GM12865 (cell line): ENCODE measurements around the gene GDA.

Experiments used
- DNase-seq: peaks from one replicate; pipeline ENCODE4 v3.0.0; 2010; ENCODE audit warnings: low read depth
- H3K4me3 ChIP-seq: 2 replicates; pipeline ENCODE4 v1.5.1; 2011; ENCODE audit warnings: mild to moderate bottlenecking, low read depth, low read length, control low read depth
- TF ChIP-seq, protein P1 (sequence below): IDR thresholded peaks from 2 replicates; pipeline ENCODE4 v1.5.1; 2011; ENCODE audit warnings: low read length, control low read depth, low read depth, inconsistent platforms; ENCODE audit not compliant: insufficient read depth; ENCODE audit errors: missing control alignments

Gene GDA

DNA sequence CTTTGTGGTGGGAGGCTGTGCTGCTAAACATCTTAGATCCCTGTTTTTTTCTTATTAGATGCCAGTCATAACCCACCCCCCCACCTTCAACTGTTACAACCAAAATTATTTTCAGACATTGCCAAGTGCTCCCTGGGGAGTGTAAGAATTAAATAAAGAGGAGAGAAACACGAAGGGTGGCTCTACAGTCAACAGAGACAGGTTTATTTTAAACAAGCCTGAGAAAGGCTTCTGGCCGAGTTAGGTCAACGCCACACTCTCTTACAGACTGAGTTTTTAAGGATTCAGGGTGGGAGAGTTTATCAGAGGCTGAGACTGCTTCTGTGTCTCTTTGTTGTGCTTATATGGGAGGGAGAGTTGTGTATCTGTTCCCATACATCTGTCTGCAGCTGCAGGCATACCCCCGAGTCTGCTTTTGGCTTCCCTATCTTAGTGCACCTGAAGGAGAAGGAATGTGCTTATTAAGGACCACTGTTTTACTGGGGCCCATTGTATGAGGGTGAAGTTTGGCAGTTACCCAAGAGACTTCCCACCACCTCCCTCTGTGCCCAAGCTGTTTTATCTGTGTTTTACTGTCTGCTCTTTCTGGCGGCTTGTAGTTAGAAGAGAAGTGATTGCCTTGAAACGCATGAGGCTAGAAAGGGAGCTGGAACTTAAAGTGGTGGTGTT, 11.4 kb upstream of the GDA start:
- DNase-seq, result no peak
- TF ChIP-seq, protein P1, sequence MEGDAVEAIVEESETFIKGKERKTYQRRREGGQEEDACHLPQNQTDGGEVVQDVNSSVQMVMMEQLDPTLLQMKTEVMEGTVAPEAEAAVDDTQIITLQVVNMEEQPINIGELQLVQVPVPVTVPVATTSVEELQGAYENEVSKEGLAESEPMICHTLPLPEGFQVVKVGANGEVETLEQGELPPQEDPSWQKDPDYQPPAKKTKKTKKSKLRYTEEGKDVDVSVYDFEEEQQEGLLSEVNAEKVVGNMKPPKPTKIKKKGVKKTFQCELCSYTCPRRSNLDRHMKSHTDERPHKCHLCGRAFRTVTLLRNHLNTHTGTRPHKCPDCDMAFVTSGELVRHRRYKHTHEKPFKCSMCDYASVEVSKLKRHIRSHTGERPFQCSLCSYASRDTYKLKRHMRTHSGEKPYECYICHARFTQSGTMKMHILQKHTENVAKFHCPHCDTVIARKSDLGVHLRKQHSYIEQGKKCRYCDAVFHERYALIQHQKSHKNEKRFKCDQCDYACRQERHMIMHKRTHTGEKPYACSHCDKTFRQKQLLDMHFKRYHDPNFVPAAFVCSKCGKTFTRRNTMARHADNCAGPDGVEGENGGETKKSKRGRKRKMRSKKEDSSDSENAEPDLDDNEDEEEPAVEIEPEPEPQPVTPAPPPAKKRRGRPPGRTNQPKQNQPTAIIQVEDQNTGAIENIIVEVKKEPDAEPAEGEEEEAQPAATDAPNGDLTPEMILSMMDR, result no peak
- H3K4me3 ChIP-seq, result no peak overlapping the region

DNA sequence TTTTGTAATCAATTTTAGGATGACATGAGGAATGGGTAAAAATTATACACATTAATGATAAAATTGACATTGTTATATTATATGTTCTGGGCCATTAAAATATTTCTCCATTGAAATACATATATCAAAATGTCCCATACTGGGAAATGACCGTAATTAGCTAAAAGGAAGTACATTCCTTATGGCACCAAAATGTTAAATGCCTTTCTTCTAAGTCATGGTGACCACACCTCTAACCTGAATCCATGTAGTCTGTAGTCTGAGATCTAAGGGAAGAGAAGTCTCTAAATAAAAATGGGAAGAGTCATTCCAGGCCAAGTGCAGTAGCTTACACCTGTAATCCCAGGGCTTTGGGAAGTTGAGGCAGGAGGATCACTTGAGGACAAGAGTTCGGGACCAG, 10.0 kb upstream of the GDA start:
- TF ChIP-seq, protein P1, result no peak
- H3K4me3 ChIP-seq, result no peak overlapping the region
- DNase-seq, result no peak

GRCh38 chr9:72140586-72140985, 8.7 kb upstream of the GDA start:
- DNase-seq, result no peak
- TF ChIP-seq, protein P1, result no peak
- no peak overlapping the region for H3K4me3 ChIP-seq

GRCh38 chr9:72141484-72141883, 7.8 kb upstream of the GDA start:
- no peak for DNase-seq
- no peak overlapping the region for H3K4me3 ChIP-seq
- TF ChIP-seq, protein P1, result no peak

DNA sequence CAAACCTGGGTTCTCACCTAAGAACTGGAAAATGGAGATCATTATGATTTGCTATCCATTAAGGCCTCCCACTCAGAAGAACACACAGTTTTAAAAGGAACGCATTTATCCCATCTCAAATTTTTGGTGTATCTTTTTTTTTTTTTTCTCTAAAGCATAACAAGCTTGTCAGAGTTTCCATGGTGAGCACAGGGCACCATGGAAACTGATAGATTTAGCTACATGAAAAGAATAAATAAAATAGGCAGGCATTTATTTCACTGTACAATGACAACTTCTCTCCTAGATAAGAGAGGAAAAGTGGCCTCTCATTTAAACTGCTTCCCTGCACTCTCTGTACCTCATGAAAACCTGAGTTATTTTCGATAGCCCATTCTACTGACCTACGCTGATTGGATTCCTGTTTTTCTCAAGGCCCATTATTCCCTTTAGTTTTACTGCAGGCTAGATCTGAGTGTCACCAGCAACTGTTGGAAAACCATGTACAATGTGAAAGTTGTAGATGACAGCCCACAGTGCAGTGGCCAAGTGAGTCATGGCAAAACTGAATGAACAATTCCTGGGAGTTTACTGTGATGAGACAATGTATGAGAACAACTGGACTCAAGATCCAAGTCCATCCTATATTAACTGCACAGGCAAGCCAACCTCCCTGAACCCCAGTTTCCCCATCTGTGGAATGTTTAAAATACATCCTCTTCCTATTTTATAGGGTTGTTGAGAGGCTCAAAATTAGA, 4.3 kb upstream of the GDA start:
- no peak overlapping the region for H3K4me3 ChIP-seq
- no peak for DNase-seq
- TF ChIP-seq, protein P1, result no peak

DNA sequence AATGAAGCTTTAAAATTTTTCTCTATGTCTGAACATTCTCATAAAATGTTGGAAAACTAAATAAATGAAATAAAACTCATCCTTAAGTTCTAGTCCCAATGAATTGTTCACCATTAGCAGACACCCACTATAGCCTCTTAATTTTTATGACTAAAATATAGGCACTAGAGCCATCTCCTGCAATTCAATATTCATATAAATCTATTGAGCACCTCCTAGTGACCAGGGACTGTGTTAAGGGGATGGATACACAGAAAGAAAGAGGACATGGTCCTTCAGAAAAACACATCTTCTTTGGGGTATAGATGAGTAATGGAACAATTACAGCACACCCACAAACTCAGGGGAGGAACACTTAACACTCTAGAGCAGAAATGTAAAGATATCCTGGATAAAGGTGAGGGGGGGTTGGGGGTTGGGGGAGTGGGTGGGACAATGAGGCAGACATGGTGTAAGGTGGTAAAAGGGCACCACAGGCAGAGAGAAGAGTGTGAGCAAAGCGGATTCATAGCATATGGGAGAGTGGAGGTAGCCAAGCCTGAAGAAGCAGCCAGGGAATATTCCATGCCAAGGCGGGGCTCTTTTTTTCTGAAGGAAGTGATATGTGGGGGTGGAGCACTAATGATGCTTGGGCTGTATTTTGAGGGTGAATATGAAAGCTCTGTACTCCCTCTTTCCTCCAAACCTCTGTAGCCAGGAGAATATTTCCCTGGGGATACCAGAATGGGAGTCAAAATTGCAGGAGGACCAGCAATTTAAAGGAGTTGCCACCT, 3.3 kb upstream of the GDA start:
- no peak overlapping the region for H3K4me3 ChIP-seq
- TF ChIP-seq, protein P1, result no peak
- no peak for DNase-seq
